ENCODE results near the gene CHID1.
A peak's percentile ranks its signal among the peaks of the same experiment; 100 is the strongest.

Gene CHID1

GRCh38 chr11:831118-831864, 79.3 kb downstream of the CHID1 start:
- no peak for DNase-seq

GRCh38 chr11:830295-831117, 80.1 kb downstream of the CHID1 start:
- peak; percentile 66 for DNase-seq

- DNase-seq, result peak; percentile 1
Measured at GRCh38 chr11:829847-830294, 80.7 kb downstream of the CHID1 start.

GRCh38 chr11:829176-829846, 81.3 kb downstream of the CHID1 start:
- DNase-seq, result peak; percentile 8

- DNase-seq, result no peak
Measured at GRCh38 chr11:828506-829175, 82.0 kb downstream of the CHID1 start.

- peak; percentile 1 for DNase-seq
Measured at GRCh38 chr11:827897-828192, 82.8 kb downstream of the CHID1 start, which contains the start of gene CRACR2B. CRACR2B (plus strand) TSS chr11:827919; CDS start chr11:828608, 689 bp downstream.

GRCh38 chr11:827146-827896, 83.3 kb downstream of the CHID1 start:
- DNase-seq, result no peak

- DNase-seq, result peak; percentile 11
Measured at GRCh38 chr11:826836-827145, 83.8 kb downstream of the CHID1 start.

GRCh38 chr11:826227-826621, 84.4 kb downstream of the CHID1 start:
- no peak for DNase-seq

GRCh38 chr11:825366-826226, 85.0 kb downstream of the CHID1 start:
- no peak for DNase-seq

- DNase-seq, result no peak
Measured at GRCh38 chr11:824942-825341, 85.7 kb downstream of the CHID1 start.

GRCh38 chr11:824292-824880, 86.2 kb downstream of the CHID1 start:
- DNase-seq, result no peak

GRCh38 chr11:823441-824291, 86.9 kb downstream of the CHID1 start:
- no peak for DNase-seq

GRCh38 chr11:821512-822371, 88.9 kb downstream of the CHID1 start:
- DNase-seq, result no peak

GRCh38 chr11:820655-821511, 89.7 kb downstream of the CHID1 start:
- no peak for DNase-seq

- peak; percentile 96 for DNase-seq
Measured at GRCh38 chr11:819943-820649, 90.5 kb downstream of the CHID1 start.
